CD14-positive monocyte (primary cell): ENCODE measurements around the gene HS6ST3. TPM values are rescaled to one million over a fixed set of nuclear protein-coding genes. Genes with fewer than 3 reads are reported as not detected.

Source experiments
- DNase-seq, 3 donors: peaks; one replicate each; pipeline ENCODE4 v3.0.0-alpha.2; 2011 to 2022
- H2AFZ ChIP-seq: 2 replicates; pipeline ENCODE4 v1.6.0; 2012; ENCODE audit warnings: mild to moderate bottlenecking, low read depth, low read length, inconsistent platforms; ENCODE audit not compliant: insufficient read depth, poor library complexity, severe bottlenecking
- H3K27ac ChIP-seq, 2 donors: 1 replicate in 1 of 2; 2 replicates in 1 of 2; pipeline ENCODE4 v1.5.1; 2012 to 2013; ENCODE audit warnings: low read length in 2 of 2, control low read depth in 1 of 2, inconsistent platforms in 1 of 2, low read depth in 1 of 2, mild to moderate bottlenecking in 1 of 2
- H3K27me3 ChIP-seq, 2 donors: one replicate each; pipeline versions ENCODE4 v1.6.0 to v1.6.1; 2011 to 2013; ENCODE audit warnings: low read length in 2 of 2; ENCODE audit not compliant: control insufficient read depth in 2 of 2, insufficient read depth in 2 of 2
- H3K36me3 ChIP-seq, 2 donors: replicated peaks in 1 of 2; 1 replicate in 1 of 2; 2 replicates in 1 of 2; pipeline versions ENCODE4 v1.5.1 to v1.6.1; 2012 to 2013; ENCODE audit warnings: low read length in 2 of 2, control low read depth in 1 of 2, inconsistent platforms in 1 of 2, mild to moderate bottlenecking in 1 of 2; ENCODE audit not compliant: insufficient read depth in 2 of 2, control insufficient read depth in 1 of 2
- H3K4me1 ChIP-seq, 2 donors: 1 replicate in 1 of 2; 2 replicates in 1 of 2; pipeline versions ENCODE4 v1.5.1 to v1.6.1; 2012 to 2013; ENCODE audit warnings: low read length in 2 of 2, control low read depth in 1 of 2, inconsistent platforms in 1 of 2, mild to moderate bottlenecking in 1 of 2, moderate library complexity in 1 of 2; ENCODE audit not compliant: insufficient read depth in 2 of 2, control insufficient read depth in 1 of 2
- H3K4me2 ChIP-seq: replicated peaks from 2 replicates; pipeline ENCODE3; 2012; ENCODE audit warnings: low read length, moderate library complexity, mild to moderate bottlenecking; ENCODE audit not compliant: poor library complexity, severe bottlenecking; ENCODE audit errors: extremely low read depth
- H3K4me3 ChIP-seq, 3 experiments: fragments of 200-600 bp in 1 of 3; sonication (generic) in 1 of 3; replicated peaks in 1 of 3; 1 replicate in 2 of 3; 2 replicates in 1 of 3; pipeline ENCODE4 v1.5.1; 2011 to 2013; ENCODE audit warnings: low read length in 3 of 3, mild to moderate bottlenecking in 3 of 3, control low read depth in 2 of 3, low read depth in 2 of 3, inconsistent platforms in 1 of 3, moderate library complexity in 1 of 3
- H3K79me2 ChIP-seq: 2 replicates; pipeline ENCODE4 v1.6.0; 2012; ENCODE audit warnings: mild to moderate bottlenecking, control low read depth, inconsistent platforms, low read length, moderate library complexity; ENCODE audit not compliant: insufficient read depth
- H3K9ac ChIP-seq: 2 replicates; pipeline ENCODE4 v1.6.0; 2017; ENCODE audit warnings: low read length, mild to moderate bottlenecking; ENCODE audit not compliant: insufficient read depth, poor library complexity, severe bottlenecking
- H3K9me3 ChIP-seq, 2 donors: replicated peaks in 1 of 2; 1 replicate in 1 of 2; 2 replicates in 1 of 2; pipeline versions ENCODE4 v1.5.1 to v1.6.1; 2012 to 2013; ENCODE audit warnings: low read length in 2 of 2, control low read depth in 1 of 2; ENCODE audit not compliant: control insufficient read depth in 1 of 2, insufficient read depth in 1 of 2
- H4K20me1 ChIP-seq: 2 replicates; pipeline ENCODE4 v1.6.0; 2012; ENCODE audit warnings: mild to moderate bottlenecking, low read length, control low read depth, moderate library complexity; ENCODE audit not compliant: insufficient read depth
- H3K27ac Mint-ChIP-seq, 7 donors: one replicate each; pipeline ENCODE4 v1.8.0; 2020; ENCODE audit warnings: mild to moderate bottlenecking in 7 of 7, mixed read lengths in 7 of 7, moderate library complexity in 6 of 7, inconsistent platforms in 2 of 7
- H3K27me3 Mint-ChIP-seq, 3 donors: one replicate each; pipeline ENCODE4 v1.8.0; 2021 to 2022; ENCODE audit warnings: low read depth in 3 of 3, mild to moderate bottlenecking in 3 of 3, mixed read lengths in 3 of 3, moderate library complexity in 3 of 3, inconsistent platforms in 1 of 3
- H3K36me3 Mint-ChIP-seq, 2 donors: one replicate each; pipeline ENCODE4 v1.8.0; 2020; ENCODE audit warnings: mixed read lengths in 2 of 2, inconsistent platforms in 1 of 2, mild to moderate bottlenecking in 1 of 2
- H3K4me1 Mint-ChIP-seq: one replicate; pipeline ENCODE4 v1.8.0; 2020; ENCODE audit warnings: mild to moderate bottlenecking, mixed read lengths
- H3K4me3 Mint-ChIP-seq, 2 donors: one replicate each; pipeline ENCODE4 v1.8.0; 2020; ENCODE audit warnings: mild to moderate bottlenecking in 2 of 2, mixed read lengths in 2 of 2, moderate library complexity in 1 of 2
- H3K9me3 Mint-ChIP-seq, 7 donors: one replicate each; pipeline ENCODE4 v1.8.0; 2020 to 2022; ENCODE audit warnings: mixed read lengths in 7 of 7, mild to moderate bottlenecking in 6 of 7, moderate library complexity in 6 of 7, inconsistent platforms in 2 of 7
- CTCF ChIP-seq: fragments of 200-600 bp; IDR thresholded peaks from one replicate; pipeline ENCODE4 v1.8.0; 2022; ENCODE audit warnings: antibody characterized with exemption, mild to moderate bottlenecking
- WGBS: methylation state at CpG from one replicate; pipeline ENCODE4 v1.1.5; 2013; ENCODE audit warnings: missing lambda C conversion rate; ENCODE audit not compliant: insufficient coverage; 5-methylcytosine and 5-hydroxymethylcytosine counted together
- intact Hi-C, 2 donors: fragments of 100-400 bp; cut with micrococcal nuclease; formaldehyde crosslinking; loops; one replicate each; pipeline versions ENCODE4 v1.15.0 to v1.15.1; 2023
- polyA plus RNA-seq, 3 donors: library from polyadenylated mRNA; depleted of rRNA in 1 of 3; unstranded in 2 of 3; stranded (reverse) in 1 of 3; fragments of 300-500 nt in 2 of 3; fragments of >200 nt in 1 of 3; fragmentation: Illumina TruSeq in 2 of 3; gene quantifications; 1 replicate in 2 of 3; 2 replicates in 1 of 3; pipeline ENCODE4 v1.2.3, GENCODE V29; 2012 to 2021

HS6ST3 gene
- polyA plus RNA-seq, 3 donors: not detected

GRCh38 chr13:96573563-96573962 is 483.7 kb downstream of the HS6ST3 start:
- Histone ChIP-seq H2AFZ (no peak overlapping the region), H3K27me3 (no peaks in the 10 kb centered on the region), H4K20me1 (no peaks in the 10 kb centered on the region), H3K36me3 (no peaks in the 10 kb centered on the region), H3K4me2 (no peak overlapping the region), H3K27ac (no peak overlapping the region), H3K9ac (no peak overlapping the region), H3K79me2 (no peaks in the 10 kb centered on the region), H3K4me3 (no peak overlapping the region), H3K4me1 (no peaks in the 10 kb centered on the region), H3K9me3 (peaks cover 7 to 15% of the 10 kb centered on the region in 2 donors)
- no peak overlapping the region for H3K27ac Mint-ChIP-seq
- peaks cover 0 to 17% (median 3%) of the 10 kb centered on the region in 7 donors for H3K9me3 Mint-ChIP-seq
- WGBS: 92% methylated on average over 2 of the region's 4 CpGs
- no peak for DNase-seq
- TF ChIP-seq CTCF: no peak
- intact Hi-C loops: no loop called here
- no peaks in the 10 kb centered on the region for H3K4me1 Mint-ChIP-seq
- H3K4me3 Mint-ChIP-seq: no peak overlapping the region
- no peaks in the 10 kb centered on the region for H3K27me3 Mint-ChIP-seq
- H3K36me3 Mint-ChIP-seq: no peaks in the 10 kb centered on the region

GRCh38 chr13:96575423-96576320 is 485.8 kb downstream of the HS6ST3 start:
- no peaks in the 10 kb centered on the region for H3K36me3 ChIP-seq
- intact Hi-C loops: no loop called here
- H4K20me1 ChIP-seq: no peaks in the 10 kb centered on the region
- H3K27me3 ChIP-seq: no peaks in the 10 kb centered on the region
- no peaks in the 10 kb centered on the region for H3K4me1 ChIP-seq
- H3K9me3 ChIP-seq: peaks cover 7 to 15% of the 10 kb centered on the region in 2 donors
- H3K79me2 ChIP-seq: no peaks in the 10 kb centered on the region
- Mint-ChIP-seq H3K9me3 (peaks cover 0 to 19% (median 3%) of the 10 kb centered on the region in 7 donors), H3K4me3 (no peak overlapping the region), H3K27me3 (no peaks in the 10 kb centered on the region), H3K4me1 (no peaks in the 10 kb centered on the region), H3K27ac (no peak overlapping the region), H3K36me3 (no peaks in the 10 kb centered on the region)
- H2AFZ ChIP-seq: no peak overlapping the region
- no peak overlapping the region for H3K4me2 ChIP-seq
- no peak for DNase-seq
- no peak overlapping the region for H3K9ac ChIP-seq
- TF ChIP-seq CTCF: no peak
- H3K27ac ChIP-seq: no peak overlapping the region
- no peak overlapping the region for H3K4me3 ChIP-seq
- 83% methylated on average over 14 of the region's 14 CpGs for WGBS
